H9 (cell line): ENCODE measurements around the gene CLTCL1. TPM values are rescaled to one million over a fixed set of nuclear protein-coding genes. Genes with fewer than 3 reads are reported as not detected.

ENCODE experiments used
- DNase-seq: peaks from one replicate; pipeline ENCODE4 v3.0.0-alpha.2; 2017
- H2AFZ ChIP-seq: one replicate; pipeline ENCODE4 v1.6.1; 2013; ENCODE audit warnings: mild to moderate bottlenecking, low read length, control low read depth, moderate library complexity
- H2AK5ac ChIP-seq: 2 replicates; pipeline ENCODE4 v1.6.1; 2013; ENCODE audit warnings: low read length, control low read depth, mixed read lengths; ENCODE audit not compliant: insufficient read length
- H2BK120ac ChIP-seq: one replicate; pipeline ENCODE4 v1.6.1; 2013; ENCODE audit warnings: low read depth, mild to moderate bottlenecking, low read length, control low read depth, inconsistent platforms; ENCODE audit not compliant: poor library complexity, severe bottlenecking
- H2BK12ac ChIP-seq: 2 replicates; pipeline ENCODE4 v1.6.1; 2013; ENCODE audit warnings: low read length, control low read depth, mixed read lengths, low read depth; ENCODE audit not compliant: insufficient read length
- H2BK15ac ChIP-seq: 2 replicates; pipeline ENCODE4 v1.6.1; 2013; ENCODE audit warnings: low read depth, low read length, control low read depth
- H2BK20ac ChIP-seq: one replicate; pipeline ENCODE4 v1.6.1; 2013; ENCODE audit warnings: low read depth, mild to moderate bottlenecking, low read length, control low read depth, inconsistent platforms; ENCODE audit not compliant: poor library complexity, severe bottlenecking
- H2BK5ac ChIP-seq: 2 replicates; pipeline ENCODE4 v1.6.1; 2013; ENCODE audit warnings: low read length, control low read depth, mixed read lengths; ENCODE audit not compliant: insufficient read length
- H3K14ac ChIP-seq: 2 replicates; pipeline ENCODE4 v1.6.1; 2013; ENCODE audit warnings: low read length, control low read depth; ENCODE audit not compliant: insufficient read depth
- H3K18ac ChIP-seq: 2 replicates; pipeline ENCODE4 v1.6.1; 2013; ENCODE audit warnings: low read depth, mild to moderate bottlenecking, mixed read lengths, low read length, control low read depth; ENCODE audit not compliant: insufficient read length
- H3K23ac ChIP-seq: 2 replicates; pipeline ENCODE4 v1.6.1; 2013; ENCODE audit warnings: low read length, control low read depth, mixed read lengths, low read depth; ENCODE audit not compliant: insufficient read length
- H3K23me2 ChIP-seq: 2 replicates; pipeline ENCODE4 v1.6.1; 2013; ENCODE audit warnings: low read depth, mild to moderate bottlenecking, mixed read lengths, low read length, control low read depth; ENCODE audit not compliant: insufficient read length, poor library complexity, severe bottlenecking
- H3K27ac ChIP-seq: 2 replicates; pipeline ENCODE4 v1.5.1; 2013; ENCODE audit warnings: low read length, control low read depth, mixed read lengths, low read depth; ENCODE audit not compliant: insufficient read length
- H3K27me3 ChIP-seq: 2 replicates; pipeline ENCODE4 v1.6.1; 2013; ENCODE audit warnings: low read length, control low read depth, inconsistent platforms; ENCODE audit not compliant: insufficient read depth
- H3K4ac ChIP-seq: 2 replicates; pipeline ENCODE4 v1.6.1; 2013; ENCODE audit warnings: low read depth, mild to moderate bottlenecking, control low read depth, inconsistent platforms, low read length, moderate library complexity
- H3K4me1 ChIP-seq: 2 replicates; pipeline ENCODE4 v1.6.1; 2013; ENCODE audit warnings: low read length, control low read depth, inconsistent platforms; ENCODE audit not compliant: insufficient read depth
- H3K4me2 ChIP-seq: 2 replicates; pipeline ENCODE4 v1.6.1; 2013; ENCODE audit warnings: low read length, control low read depth, mixed read lengths; ENCODE audit not compliant: insufficient read length, insufficient read depth
- H3K56ac ChIP-seq: 2 replicates; pipeline ENCODE4 v1.6.1; 2013; ENCODE audit warnings: low read depth, mild to moderate bottlenecking, mixed read lengths, low read length, control low read depth; ENCODE audit not compliant: insufficient read length
- H3K79me1 ChIP-seq: 2 replicates; pipeline ENCODE4 v1.6.1; 2013; ENCODE audit warnings: low read depth, mild to moderate bottlenecking, moderate library complexity, low read length, control low read depth, inconsistent platforms; ENCODE audit not compliant: insufficient read depth, poor library complexity, severe bottlenecking
- H3K79me2 ChIP-seq: 2 replicates; pipeline ENCODE4 v1.6.1; 2013; ENCODE audit warnings: low read length, control low read depth, inconsistent platforms; ENCODE audit not compliant: insufficient read depth
- H3K9ac ChIP-seq: 2 replicates; pipeline ENCODE4 v1.6.1; 2013; ENCODE audit warnings: low read length, control low read depth, mixed read lengths; ENCODE audit not compliant: insufficient read length; ENCODE audit errors: extremely low read depth
- H3K9me3 ChIP-seq: one replicate; pipeline ENCODE4 v1.6.1; 2013; ENCODE audit warnings: low read depth, low read length, inconsistent platforms; ENCODE audit not compliant: control insufficient read depth
- H3T11ph ChIP-seq: one replicate; pipeline ENCODE4 v1.6.1; 2013; ENCODE audit warnings: mild to moderate bottlenecking, low read length, control low read depth, inconsistent platforms
- H4K20me1 ChIP-seq: one replicate; pipeline ENCODE4 v1.6.1; 2013; ENCODE audit not compliant: control insufficient read depth, insufficient read length, insufficient read depth
- H4K5ac ChIP-seq: 2 replicates; pipeline ENCODE4 v1.6.1; 2013; ENCODE audit warnings: low read depth, mild to moderate bottlenecking, mixed read lengths, low read length, control low read depth; ENCODE audit not compliant: insufficient read length
- H4K8ac ChIP-seq: replicated peaks from 2 replicates; pipeline ENCODE4 v1.6.1; 2013; ENCODE audit warnings: low read length, control low read depth, mixed read lengths, low read depth; ENCODE audit not compliant: insufficient read length
- H4K91ac ChIP-seq: 2 replicates; pipeline ENCODE4 v1.6.1; 2013; ENCODE audit warnings: low read depth, mild to moderate bottlenecking, moderate library complexity, mixed read lengths, low read length, control low read depth; ENCODE audit not compliant: insufficient read length
- H3K27ac Mint-ChIP-seq, 3 experiments: 2 replicates in 2 of 3; 3 replicates in 1 of 3; pipeline ENCODE4 v1.8.0; 2020 to 2021; ENCODE audit warnings: mixed read lengths in 3 of 3, mild to moderate bottlenecking in 1 of 3, moderate library complexity in 1 of 3
- H3K27me3 Mint-ChIP-seq: 2 replicates; pipeline ENCODE4 v1.8.0; 2021; ENCODE audit warnings: low read depth, mild to moderate bottlenecking, moderate library complexity, mixed read lengths
- H3K36me3 Mint-ChIP-seq, 3 experiments: 2 replicates in 2 of 3; 3 replicates in 1 of 3; pipeline ENCODE4 v1.8.0; 2020 to 2021; ENCODE audit warnings: low read depth in 3 of 3, mixed read lengths in 3 of 3; ENCODE audit not compliant: insufficient read depth in 1 of 3
- H3K4me1 Mint-ChIP-seq, 2 experiments: 2 replicates each; pipeline ENCODE4 v1.8.0; 2020; ENCODE audit warnings: mixed read lengths in 2 of 2
- H3K4me3 Mint-ChIP-seq, 2 experiments: 2 replicates in 1 of 2; 3 replicates in 1 of 2; pipeline ENCODE4 v1.8.0; 2020 to 2021; ENCODE audit warnings: mild to moderate bottlenecking in 2 of 2, mixed read lengths in 2 of 2, moderate library complexity in 1 of 2
- H3K9me3 Mint-ChIP-seq, 2 experiments: 2 replicates in 1 of 2; 3 replicates in 1 of 2; pipeline ENCODE4 v1.8.0; 2020; ENCODE audit warnings: mild to moderate bottlenecking in 2 of 2, mixed read lengths in 2 of 2, moderate library complexity in 1 of 2
- WGBS: extraction: QIAGEN DNeasy Blood & Tissue Kit; methylation state at CpG from one replicate; pipeline ENCODE4 v1.1.7; 2013; ENCODE audit warnings: missing lambda C conversion rate, low lambda C conversion rate, mixed read lengths; ENCODE audit not compliant: insufficient read length; ENCODE audit errors: extremely low coverage; 5-methylcytosine and 5-hydroxymethylcytosine counted together
- total RNA-seq: library from RNA; stranded (reverse); gene quantifications from 2 replicates; pipeline ENCODE4 v1.2.1, GENCODE V29; 2021
- TF ChIP-seq, protein P1 (sequence below): fragments of 200-600 bp; sonication (generic); conservative IDR thresholded peaks from 3 replicates; pipeline ENCODE4 v1.8.0; 2021; ENCODE audit warnings: antibody characterized with exemption, mild to moderate bottlenecking

CLTCL1 gene
- total RNA-seq, 1 experiment from 2014 or later = 11.1 TPM

DNA sequence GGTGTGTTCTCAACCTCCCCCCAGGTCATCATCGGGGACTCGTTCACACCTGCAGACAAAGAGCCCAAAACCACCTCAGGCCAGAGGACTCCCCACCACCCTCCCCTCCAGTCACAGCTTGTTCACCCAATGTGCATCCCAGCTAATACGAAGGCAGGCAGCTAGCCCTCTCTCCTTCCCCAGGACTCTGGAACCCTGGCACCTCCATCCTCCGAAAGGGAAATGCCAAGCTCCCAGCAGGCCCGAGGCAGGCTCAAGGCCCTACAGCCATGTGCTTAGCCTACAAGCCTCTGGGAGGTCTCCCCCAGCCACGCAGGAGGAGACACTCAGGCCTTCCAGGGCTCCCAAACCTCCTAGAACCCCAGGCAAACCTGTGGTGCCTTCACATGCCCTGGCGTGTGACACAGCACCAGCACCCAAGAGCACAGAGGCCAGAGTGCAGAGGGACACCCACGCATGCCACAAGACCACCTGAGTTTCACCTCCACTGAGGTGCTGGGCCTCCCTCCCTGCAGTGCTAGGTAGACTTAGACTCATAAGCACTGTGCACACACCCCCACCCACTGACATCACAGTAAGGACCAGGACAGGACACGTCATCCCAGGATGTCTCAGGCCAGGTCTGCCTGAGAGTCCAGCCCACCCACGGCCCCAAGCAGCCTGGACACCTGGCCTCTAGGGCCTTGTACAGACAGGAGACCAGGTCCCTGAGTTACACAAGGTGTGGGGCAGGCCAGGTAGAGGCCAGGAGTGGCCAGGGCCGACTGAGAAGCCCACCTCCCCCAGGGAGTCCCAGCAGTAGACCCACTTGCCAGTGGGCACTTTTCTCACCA lies 153.9 kb downstream of the CLTCL1 start:
- no peaks in the 10 kb centered on the region for H3K4me1 Mint-ChIP-seq
- Histone ChIP-seq H4K8ac (no peak overlapping the region), H3K9ac (no peak overlapping the region), H3K79me1 (no peaks in the 10 kb centered on the region), H3K23me2 (no peaks in the 10 kb centered on the region), H3K4me1 (no peaks in the 10 kb centered on the region), H3T11ph (no peak overlapping the region), H4K5ac (no peak overlapping the region), H4K91ac (no peak overlapping the region), H3K79me2 (no peaks in the 10 kb centered on the region), H2BK12ac (no peak overlapping the region), H3K27me3 (no peaks in the 10 kb centered on the region), H3K9me3 (no peaks in the 10 kb centered on the region), H4K20me1 (no peaks in the 10 kb centered on the region), H2AK5ac (no peak overlapping the region), H3K23ac (no peak overlapping the region), H2BK120ac (no peak overlapping the region), H3K27ac (no peak overlapping the region), H3K4me2 (no peak overlapping the region), H3K56ac (no peak overlapping the region), H2BK15ac (no peak overlapping the region), H3K4ac (no peak overlapping the region), H3K18ac (no peak overlapping the region), H2BK20ac (no peak overlapping the region), H2AFZ (no peak overlapping the region), H2BK5ac (no peak overlapping the region), H3K14ac (no peak overlapping the region)
- WGBS = no CpG with 5 or more reads among the region's 11 CpGs
- no peak for DNase-seq
- TF ChIP-seq, protein P1, sequence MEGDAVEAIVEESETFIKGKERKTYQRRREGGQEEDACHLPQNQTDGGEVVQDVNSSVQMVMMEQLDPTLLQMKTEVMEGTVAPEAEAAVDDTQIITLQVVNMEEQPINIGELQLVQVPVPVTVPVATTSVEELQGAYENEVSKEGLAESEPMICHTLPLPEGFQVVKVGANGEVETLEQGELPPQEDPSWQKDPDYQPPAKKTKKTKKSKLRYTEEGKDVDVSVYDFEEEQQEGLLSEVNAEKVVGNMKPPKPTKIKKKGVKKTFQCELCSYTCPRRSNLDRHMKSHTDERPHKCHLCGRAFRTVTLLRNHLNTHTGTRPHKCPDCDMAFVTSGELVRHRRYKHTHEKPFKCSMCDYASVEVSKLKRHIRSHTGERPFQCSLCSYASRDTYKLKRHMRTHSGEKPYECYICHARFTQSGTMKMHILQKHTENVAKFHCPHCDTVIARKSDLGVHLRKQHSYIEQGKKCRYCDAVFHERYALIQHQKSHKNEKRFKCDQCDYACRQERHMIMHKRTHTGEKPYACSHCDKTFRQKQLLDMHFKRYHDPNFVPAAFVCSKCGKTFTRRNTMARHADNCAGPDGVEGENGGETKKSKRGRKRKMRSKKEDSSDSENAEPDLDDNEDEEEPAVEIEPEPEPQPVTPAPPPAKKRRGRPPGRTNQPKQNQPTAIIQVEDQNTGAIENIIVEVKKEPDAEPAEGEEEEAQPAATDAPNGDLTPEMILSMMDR = no peak
- no peak overlapping the region; a peak in 2 of 7 replicates for H3K27ac Mint-ChIP-seq
- H3K4me3 Mint-ChIP-seq = no peak overlapping the region
- no peaks in the 10 kb centered on the region for H3K27me3 Mint-ChIP-seq
- peaks cover 29 to 82% (median 66%) of the 10 kb centered on the region in 3 experiments for H3K36me3 Mint-ChIP-seq
- H3K9me3 Mint-ChIP-seq = no peaks in the 10 kb centered on the region
